Measurements from ENCODE around the gene MYH13. TPM values are rescaled to one million over a fixed set of nuclear protein-coding genes. Genes with fewer than 3 reads are reported as not detected.

The MYH13 gene
- total RNA-seq, 2 experiments from 2014 or later = not detected

GRCh38 chr17:10290041-10290440 is 82.8 kb downstream of the MYH13 start:
- no peak overlapping the region for H3K27ac Mint-ChIP-seq
- ChIA-PET CTCF (interaction anchor here (1.4 kb wide), 1 partner anchor 327 kb away, joined by 4 read pairs; no protein-coding TSS in a partner anchor), POLR2A (no interaction called here)
- intact Hi-C loops (cut with micrococcal nuclease) = loop anchor here (10.0 kb wide), 1 partner anchor 325 kb away; no protein-coding TSS in a partner anchor
- no peaks in the 10 kb centered on the region for H3K4me1 Mint-ChIP-seq (ENCODE audit: low read depth)
- peaks cover 15% of the 10 kb centered on the region for H3K27me3 Mint-ChIP-seq
- H3K9me3 Mint-ChIP-seq = no peaks in the 10 kb centered on the region
- H3K4me3 Mint-ChIP-seq = no peak overlapping the region
- no peak for DNase-seq
- H3K36me3 Mint-ChIP-seq = no peaks in the 10 kb centered on the region

- intact Hi-C loops (cut with micrococcal nuclease) = no loop called here
- ChIA-PET CTCF (no interaction called here), POLR2A (no interaction called here)
- H3K27me3 Mint-ChIP-seq = peaks cover 12% of the 10 kb centered on the region
- H3K36me3 Mint-ChIP-seq = no peaks in the 10 kb centered on the region
- H3K27ac Mint-ChIP-seq = no peak overlapping the region
- H3K4me1 Mint-ChIP-seq (ENCODE audit: low read depth) = no peaks in the 10 kb centered on the region
- DNase-seq = no peak
- H3K9me3 Mint-ChIP-seq = no peaks in the 10 kb centered on the region
- no peak overlapping the region for H3K4me3 Mint-ChIP-seq
Observed at GRCh38 chr17:10286324-10286723, 86.5 kb downstream of the MYH13 start.

- H3K4me1 Mint-ChIP-seq (ENCODE audit: low read depth) = no peaks in the 10 kb centered on the region
- no peaks in the 10 kb centered on the region for H3K36me3 Mint-ChIP-seq
- no peak for DNase-seq
- no peaks in the 10 kb centered on the region for H3K9me3 Mint-ChIP-seq
- H3K27ac Mint-ChIP-seq = no peak overlapping the region
- POLR2A ChIA-PET = no interaction called here
- CTCF ChIA-PET = no interaction called here
- intact Hi-C loops (cut with micrococcal nuclease) = no loop called here
- no peak overlapping the region for H3K4me3 Mint-ChIP-seq
- H3K27me3 Mint-ChIP-seq = peaks cover 10% of the 10 kb centered on the region
Observed at GRCh38 chr17:10285896-10286295, 86.9 kb downstream of the MYH13 start.

GRCh38 chr17:10280068-10280467 is 92.7 kb downstream of the MYH13 start:
- Mint-ChIP-seq H3K4me1 (ENCODE audit: low read depth) (no peaks in the 10 kb centered on the region), H3K36me3 (no peaks in the 10 kb centered on the region), H3K27ac (no peak overlapping the region), H3K9me3 (no peaks in the 10 kb centered on the region), H3K4me3 (no peak overlapping the region), H3K27me3 (peaks cover 2% of the 10 kb centered on the region)
- ChIA-PET POLR2A (no interaction called here), CTCF (interaction anchor here (0.9 kb wide), 1 partner anchor 13 kb away, joined by 3 read pairs; no protein-coding TSS in a partner anchor)
- intact Hi-C loops (cut with micrococcal nuclease) = no loop called here
- no peak for DNase-seq

- Mint-ChIP-seq H3K27ac (no peak overlapping the region), H3K36me3 (no peaks in the 10 kb centered on the region), H3K9me3 (no peaks in the 10 kb centered on the region), H3K4me3 (no peak overlapping the region), H3K4me1 (ENCODE audit: low read depth) (no peaks in the 10 kb centered on the region), H3K27me3 (peaks cover 5% of the 10 kb centered on the region)
- ChIA-PET POLR2A (no interaction called here), CTCF (no interaction called here)
- DNase-seq = no peak
- intact Hi-C loops (cut with micrococcal nuclease) = no loop called here
Observed at GRCh38 chr17:10278218-10278617, 94.6 kb downstream of the MYH13 start.

- H3K27me3 Mint-ChIP-seq = peaks cover 5% of the 10 kb centered on the region
- no peaks in the 10 kb centered on the region for H3K36me3 Mint-ChIP-seq
- H3K9me3 Mint-ChIP-seq = no peaks in the 10 kb centered on the region
- intact Hi-C loops (cut with micrococcal nuclease) = no loop called here
- H3K27ac Mint-ChIP-seq = no peak overlapping the region
- no peaks in the 10 kb centered on the region for H3K4me1 Mint-ChIP-seq (ENCODE audit: low read depth)
- H3K4me3 Mint-ChIP-seq = no peak overlapping the region
- DNase-seq = no peak
- ChIA-PET POLR2A (no interaction called here), CTCF (no interaction called here)
Observed at GRCh38 chr17:10276436-10276835, 96.4 kb downstream of the MYH13 start.

- no peaks in the 10 kb centered on the region for H3K4me1 Mint-ChIP-seq (ENCODE audit: low read depth)
- ChIA-PET POLR2A (no interaction called here), CTCF (no interaction called here)
- H3K36me3 Mint-ChIP-seq = no peaks in the 10 kb centered on the region
- intact Hi-C loops (cut with micrococcal nuclease) = no loop called here
- peaks cover 5% of the 10 kb centered on the region for H3K27me3 Mint-ChIP-seq
- H3K4me3 Mint-ChIP-seq = no peak overlapping the region
- no peaks in the 10 kb centered on the region for H3K9me3 Mint-ChIP-seq
- no peak for DNase-seq
- no peak overlapping the region for H3K27ac Mint-ChIP-seq
Observed at GRCh38 chr17:10275418-10275817, 97.4 kb downstream of the MYH13 start.

GRCh38 chr17:10271106-10271562 is 101.7 kb downstream of the MYH13 start:
- Mint-ChIP-seq H3K9me3 (peaks cover 5% of the 10 kb centered on the region), H3K36me3 (no peaks in the 10 kb centered on the region), H3K27me3 (peaks cover 5% of the 10 kb centered on the region), H3K4me3 (no peak overlapping the region), H3K4me1 (ENCODE audit: low read depth) (no peaks in the 10 kb centered on the region), H3K27ac (no peak overlapping the region)
- intact Hi-C loops (cut with micrococcal nuclease) = no loop called here
- no peak for DNase-seq
- ChIA-PET POLR2A (no interaction called here), CTCF (no interaction called here)

- H3K4me3 Mint-ChIP-seq = no peak overlapping the region
- H3K27ac Mint-ChIP-seq = no peak overlapping the region
- POLR2A ChIA-PET = no interaction called here
Observed at GRCh38 chr17:10270258-10270657, 102.5 kb downstream of the MYH13 start.

GRCh38 chr17:10268005-10268404 is 104.8 kb downstream of the MYH13 start:
- ChIA-PET CTCF (no interaction called here), POLR2A (no interaction called here)
- Mint-ChIP-seq H3K27ac (no peak overlapping the region), H3K27me3 (no peaks in the 10 kb centered on the region), H3K36me3 (no peaks in the 10 kb centered on the region), H3K4me3 (no peak overlapping the region), H3K4me1 (ENCODE audit: low read depth) (no peaks in the 10 kb centered on the region), H3K9me3 (peaks cover 5% of the 10 kb centered on the region)
- no peak for DNase-seq
- intact Hi-C loops (cut with micrococcal nuclease) = no loop called here

More at GRCh38 chr17:10270258-10270657, 102.5 kb downstream of the MYH13 start:
- Mint-ChIP-seq H3K9me3 (peaks cover 5% of the 10 kb centered on the region), H3K4me1 (ENCODE audit: low read depth) (no peaks in the 10 kb centered on the region), H3K36me3 (no peaks in the 10 kb centered on the region), H3K27me3 (peaks cover 4% of the 10 kb centered on the region)
- CTCF ChIA-PET = interaction anchor here (0.7 kb wide), 1 partner anchor 23 kb away, joined by 3 read pairs; no protein-coding TSS in a partner anchor
- intact Hi-C loops (cut with micrococcal nuclease) = no loop called here
- DNase-seq = no peak

- Mint-ChIP-seq H3K27me3 (no peaks in the 10 kb centered on the region), H3K4me3 (no peak overlapping the region), H3K4me1 (ENCODE audit: low read depth) (no peaks in the 10 kb centered on the region), H3K27ac (no peak overlapping the region), H3K36me3 (no peaks in the 10 kb centered on the region), H3K9me3 (peaks cover 5% of the 10 kb centered on the region)
- ChIA-PET CTCF (no interaction called here), POLR2A (no interaction called here)
- no peak for DNase-seq
- intact Hi-C loops (cut with micrococcal nuclease) = no loop called here
Observed at GRCh38 chr17:10266296-10266876, 106.4 kb downstream of the MYH13 start.

- DNase-seq = no peak
- intact Hi-C loops (cut with micrococcal nuclease) = no loop called here
- no peak overlapping the region for H3K4me3 Mint-ChIP-seq
- no peak overlapping the region for H3K27ac Mint-ChIP-seq
- POLR2A ChIA-PET = no interaction called here
- H3K27me3 Mint-ChIP-seq = peaks cover 1% of the 10 kb centered on the region
- peaks cover 5% of the 10 kb centered on the region for H3K9me3 Mint-ChIP-seq
- no peaks in the 10 kb centered on the region for H3K36me3 Mint-ChIP-seq
- CTCF ChIA-PET = no interaction called here
- H3K4me1 Mint-ChIP-seq (ENCODE audit: low read depth) = no peaks in the 10 kb centered on the region
Observed at GRCh38 chr17:10265100-10265810, 107.6 kb downstream of the MYH13 start.

- intact Hi-C loops (cut with micrococcal nuclease) = no loop called here
- no peak for DNase-seq
- H3K4me3 Mint-ChIP-seq = no peak overlapping the region
- H3K9me3 Mint-ChIP-seq = peaks cover 5% of the 10 kb centered on the region
- no peak overlapping the region for H3K27ac Mint-ChIP-seq
- ChIA-PET POLR2A (no interaction called here), CTCF (no interaction called here)
- no peaks in the 10 kb centered on the region for H3K4me1 Mint-ChIP-seq (ENCODE audit: low read depth)
- H3K27me3 Mint-ChIP-seq = peaks cover 1% of the 10 kb centered on the region
- H3K36me3 Mint-ChIP-seq = no peaks in the 10 kb centered on the region
Observed at GRCh38 chr17:10264051-10264450, 108.8 kb downstream of the MYH13 start.

Data from activated CD4-positive, alpha-beta memory T cell treated with anti-CD3 and anti-CD28 coated beads for 36 hours (primary cell).